ENCODE data around the gene BLOC1S5.

BLOC1S5 gene

GRCh38 chr6:8000636-8001035, 63.6 kb downstream of the BLOC1S5 start:
- H3K4me1 ChIP-seq (ENCODE audit: insufficient read depth, poor library complexity, severe bottlenecking) = no peaks in the 10 kb centered on the region
- ATAC-seq (ENCODE audit: low read depth) (no peak), DNase-seq (ENCODE audit: low spot score) (no peak)
- H3K36me3 ChIP-seq (ENCODE audit: low read depth) = no peaks in the 10 kb centered on the region
- H3K9me3 ChIP-seq (ENCODE audit: severe bottlenecking) = no peaks in the 10 kb centered on the region
- TF ChIP-seq CTCF (IDR thresholded peaks at IDR 0.05; ENCODE audit: poor library complexity, severe bottlenecking) = no peak
- H3K4me3 ChIP-seq (ENCODE audit: severe bottlenecking) = no peak overlapping the region
- H3K27me3 ChIP-seq (ENCODE audit: insufficient read depth, poor library complexity, severe bottlenecking) = no peaks in the 10 kb centered on the region
- no peak overlapping the region for H3K27ac ChIP-seq (ENCODE audit: poor library complexity, severe bottlenecking)

- Histone ChIP-seq H3K27me3 (ENCODE audit: insufficient read depth, poor library complexity, severe bottlenecking) (no peaks in the 10 kb centered on the region), H3K27ac (ENCODE audit: poor library complexity, severe bottlenecking) (no peak overlapping the region), H3K4me3 (ENCODE audit: severe bottlenecking) (no peak overlapping the region), H3K4me1 (ENCODE audit: insufficient read depth, poor library complexity, severe bottlenecking) (no peaks in the 10 kb centered on the region), H3K9me3 (ENCODE audit: severe bottlenecking) (no peaks in the 10 kb centered on the region), H3K36me3 (ENCODE audit: low read depth) (no peaks in the 10 kb centered on the region)
- DNase-seq (ENCODE audit: low spot score) (no peak), ATAC-seq (ENCODE audit: low read depth) (no peak)
- TF ChIP-seq CTCF (IDR thresholded peaks at IDR 0.05; ENCODE audit: poor library complexity, severe bottlenecking) = no peak
Observed at GRCh38 chr6:8000188-8000596, 64.0 kb downstream of the BLOC1S5 start.

GRCh38 chr6:7999201-7999600, 65.0 kb downstream of the BLOC1S5 start:
- no peak overlapping the region for H3K27ac ChIP-seq (ENCODE audit: poor library complexity, severe bottlenecking)
- no peaks in the 10 kb centered on the region for H3K36me3 ChIP-seq (ENCODE audit: low read depth)
- DNase-seq (ENCODE audit: low spot score) (no peak), ATAC-seq (ENCODE audit: low read depth) (no peak)
- no peaks in the 10 kb centered on the region for H3K27me3 ChIP-seq (ENCODE audit: insufficient read depth, poor library complexity, severe bottlenecking)
- H3K9me3 ChIP-seq (ENCODE audit: severe bottlenecking) = no peaks in the 10 kb centered on the region
- H3K4me1 ChIP-seq (ENCODE audit: insufficient read depth, poor library complexity, severe bottlenecking) = no peaks in the 10 kb centered on the region
- H3K4me3 ChIP-seq (ENCODE audit: severe bottlenecking) = no peak overlapping the region
- no peak for TF ChIP-seq CTCF (IDR thresholded peaks at IDR 0.05; ENCODE audit: poor library complexity, severe bottlenecking)

GRCh38 chr6:7998103-7998725, 66.0 kb downstream of the BLOC1S5 start:
- no peak overlapping the region for H3K27ac ChIP-seq (ENCODE audit: poor library complexity, severe bottlenecking)
- DNase-seq (ENCODE audit: low spot score) = no peak
- no peak overlapping the region for H3K4me3 ChIP-seq (ENCODE audit: severe bottlenecking)
- no peaks in the 10 kb centered on the region for H3K36me3 ChIP-seq (ENCODE audit: low read depth)
- ATAC-seq (ENCODE audit: low read depth) = peak; percentile 68
- TF ChIP-seq CTCF (IDR thresholded peaks at IDR 0.05; ENCODE audit: poor library complexity, severe bottlenecking) = no peak
- H3K4me1 ChIP-seq (ENCODE audit: insufficient read depth, poor library complexity, severe bottlenecking) = no peaks in the 10 kb centered on the region
- no peaks in the 10 kb centered on the region for H3K9me3 ChIP-seq (ENCODE audit: severe bottlenecking)
- no peaks in the 10 kb centered on the region for H3K27me3 ChIP-seq (ENCODE audit: insufficient read depth, poor library complexity, severe bottlenecking)

- H3K27ac ChIP-seq (ENCODE audit: poor library complexity, severe bottlenecking) = no peak overlapping the region
- DNase-seq (ENCODE audit: low spot score) (no peak), ATAC-seq (ENCODE audit: low read depth) (no peak)
- H3K27me3 ChIP-seq (ENCODE audit: insufficient read depth, poor library complexity, severe bottlenecking) = no peaks in the 10 kb centered on the region
- H3K36me3 ChIP-seq (ENCODE audit: low read depth) = no peaks in the 10 kb centered on the region
- H3K4me3 ChIP-seq (ENCODE audit: severe bottlenecking) = no peak overlapping the region
- H3K4me1 ChIP-seq (ENCODE audit: insufficient read depth, poor library complexity, severe bottlenecking) = no peaks in the 10 kb centered on the region
- H3K9me3 ChIP-seq (ENCODE audit: severe bottlenecking) = no peaks in the 10 kb centered on the region
- no peak for TF ChIP-seq CTCF (IDR thresholded peaks at IDR 0.05; ENCODE audit: poor library complexity, severe bottlenecking)
Observed at GRCh38 chr6:7997286-7997685, 66.9 kb downstream of the BLOC1S5 start.
